Fibroblast of skin of left quadriceps (primary cell): ENCODE results near the gene CAMTA1.
A peak's percentile ranks its signal among the peaks of the same experiment; 100 is the strongest.

Source experiments
- DNase-seq, 2 experiments: peaks; one replicate each; pipeline ENCODE4 v3.0.0-alpha.2; 2013; ENCODE audit warnings: low read depth in 2 of 2

The CAMTA1 gene

GRCh38 chr1:7253988-7254587, 468.8 kb downstream of the CAMTA1 start:
- no peak for DNase-seq

- DNase-seq = no peak
Measured at GRCh38 chr1:7255303-7256058, 470.2 kb downstream of the CAMTA1 start.

- DNase-seq = no peak
Measured at GRCh38 chr1:7256526-7256925, 471.3 kb downstream of the CAMTA1 start.

- DNase-seq = no peak
Measured at GRCh38 chr1:7257225-7257624, 472.0 kb downstream of the CAMTA1 start.

- DNase-seq = no peak
Measured at GRCh38 chr1:7258589-7259135, 473.4 kb downstream of the CAMTA1 start.

- no peak for DNase-seq
Measured at GRCh38 chr1:7259955-7260354, 474.7 kb downstream of the CAMTA1 start.

- DNase-seq = no peak
Measured at GRCh38 chr1:7261490-7261889, 476.2 kb downstream of the CAMTA1 start.

- no peak for DNase-seq
Measured at GRCh38 chr1:7262611-7263010, 477.4 kb downstream of the CAMTA1 start.

- DNase-seq = no peak
Measured at GRCh38 chr1:7263021-7263960, 478.0 kb downstream of the CAMTA1 start.

GRCh38 chr1:7264101-7264500, 478.8 kb downstream of the CAMTA1 start:
- no peak for DNase-seq

GRCh38 chr1:7265771-7266371, 480.6 kb downstream of the CAMTA1 start:
- peak; percentile 42 to 43 for DNase-seq

GRCh38 chr1:7266561-7266960, 481.3 kb downstream of the CAMTA1 start:
- DNase-seq = no peak

- no peak for DNase-seq
Measured at GRCh38 chr1:7267493-7267892, 482.2 kb downstream of the CAMTA1 start.

GRCh38 chr1:7268983-7269382, 483.7 kb downstream of the CAMTA1 start:
- no peak for DNase-seq

- no peak for DNase-seq
Measured at GRCh38 chr1:7269525-7269924, 484.3 kb downstream of the CAMTA1 start.

GRCh38 chr1:7274256-7274655, 489.0 kb downstream of the CAMTA1 start:
- no peak for DNase-seq

- DNase-seq = no peak
Measured at GRCh38 chr1:7278045-7278444, 492.8 kb downstream of the CAMTA1 start.

GRCh38 chr1:7278827-7279765, 493.8 kb downstream of the CAMTA1 start:
- no peak for DNase-seq

GRCh38 chr1:7279769-7280168, 494.5 kb downstream of the CAMTA1 start:
- no peak for DNase-seq

- DNase-seq = no peak
Measured at GRCh38 chr1:7280347-7280960, 495.2 kb downstream of the CAMTA1 start.
